ENCODE data around the gene AMH.

AMH gene

GRCh38 chr19:2236314-2237050 lies 12.6 kb upstream of the AMH start, which contains the start of the genes PLEKHJ1 and SF3A2:
TSS of gene PLEKHJ1 (minus strand) at chr19:2236329. CDS start at chr19:2236248, 81 bp downstream.
TSS of gene SF3A2 (plus strand) at chr19:2236824. CDS start at chr19:2243419, 6,595 bp downstream.
- DNase-seq = peak; percentile 98

GRCh38 chr19:2237051-2237868 lies 11.9 kb upstream of the AMH start:
- no peak for DNase-seq

GRCh38 chr19:2237869-2238153 lies 11.3 kb upstream of the AMH start:
- DNase-seq = no peak

GRCh38 chr19:2239173-2239572 lies 9.9 kb upstream of the AMH start:
- DNase-seq = no peak

- DNase-seq = peak; percentile 72
Measured at GRCh38 chr19:2239771-2240770, 9.1 kb upstream of the AMH start.

GRCh38 chr19:2240881-2241760 lies 8.0 kb upstream of the AMH start:
- DNase-seq = no peak

GRCh38 chr19:2242092-2242537 lies 7.0 kb upstream of the AMH start:
- DNase-seq = no peak

GRCh38 chr19:2242816-2243215 lies 6.3 kb upstream of the AMH start:
- DNase-seq = no peak

- no peak for DNase-seq
Measured at GRCh38 chr19:2243274-2244124, 5.6 kb upstream of the AMH start.

GRCh38 chr19:2244125-2244411 lies 5.1 kb upstream of the AMH start:
- DNase-seq = no peak

- no peak for DNase-seq
Measured at GRCh38 chr19:2244486-2244885, 4.6 kb upstream of the AMH start.

GRCh38 chr19:2245273-2245672 lies 3.9 kb upstream of the AMH start:
- no peak for DNase-seq

- no peak for DNase-seq
Measured at GRCh38 chr19:2246014-2246620, 3.0 kb upstream of the AMH start.

- no peak for DNase-seq
Measured at GRCh38 chr19:2246801-2247361, 2.2 kb upstream of the AMH start.

GRCh38 chr19:2247433-2248101 lies 1.6 kb upstream of the AMH start:
- no peak for DNase-seq

GRCh38 chr19:2248136-2249009 lies 750 bp upstream of the AMH start:
- DNase-seq = no peak

GRCh38 chr19:2249880-2250765 lies 1.0 kb downstream of the AMH start:
- DNase-seq = no peak

GRCh38 chr19:2250766-2251105 lies 1.6 kb downstream of the AMH start:
- no peak for DNase-seq
